SK-N-MC (cell line): ENCODE results near the gene EID2B.

Source experiments
- DNase-seq: peaks from one replicate; pipeline ENCODE4 v3.0.0-alpha.2; 2011; ENCODE audit warnings: low read depth, low spot score
- H3K27ac ChIP-seq: fragments of 200-600 bp; sonication (generic); 2 replicates; pipeline ENCODE4 v1.5.1; 2016; ENCODE audit warnings: mixed run types
- H3K36me3 ChIP-seq: fragments of 200-600 bp; sonication (generic); 2 replicates; pipeline ENCODE4 v1.6.1; 2017; ENCODE audit warnings: antibody characterized with exemption, low read length, mixed read lengths; ENCODE audit not compliant: insufficient read depth
- H3K4me3 ChIP-seq: fragments of 200-600 bp; sonication (generic); 2 replicates; pipeline ENCODE4 v1.5.1; 2016
- H3K9ac ChIP-seq: fragments of 200-600 bp; sonication (generic); 2 replicates; pipeline ENCODE4 v1.8.0; 2017; ENCODE audit warnings: mixed run types, mixed read lengths; ENCODE audit not compliant: insufficient read length
- H3K9me3 ChIP-seq: fragments of 200-600 bp; sonication (generic); 2 replicates; pipeline ENCODE4 v1.6.1; 2017; ENCODE audit warnings: low read depth, mild to moderate bottlenecking, antibody characterized with exemption, low read length, moderate library complexity, mixed read lengths
- EZH2 ChIP-seq: fragments of 200-600 bp; sonication (generic); IDR thresholded peaks from one replicate; pipeline ENCODE4 v1.6.1; 2017; ENCODE audit warnings: antibody characterized with exemption
- FOXP2 ChIP-seq: optimal IDR thresholded peaks from 2 replicates; pipeline ENCODE3; 2011; ENCODE audit warnings: mild to moderate bottlenecking, moderate library complexity; ENCODE audit not compliant: insufficient read depth; ENCODE audit errors: extremely low read length, control extremely low read depth
- POLR2AphosphoS5 ChIP-seq: IDR thresholded peaks from 2 replicates; pipeline ENCODE4 v1.6.1; 2012; ENCODE audit warnings: mild to moderate bottlenecking, low read depth, low read length, borderline replicate concordance

The EID2B gene

GRCh38 chr19:39554701-39555311, 22.2 kb upstream of the EID2B start:
- Histone ChIP-seq H3K27ac (no peak overlapping the region), H3K4me3 (no peak overlapping the region), H3K36me3 (no peaks in the 10 kb centered on the region), H3K9me3 (no peaks in the 10 kb centered on the region), H3K9ac (no peak overlapping the region)
- no peak for DNase-seq
- TF ChIP-seq POLR2AphosphoS5 (no peak), FOXP2 (no peak), EZH2 (no peak)

DNA sequence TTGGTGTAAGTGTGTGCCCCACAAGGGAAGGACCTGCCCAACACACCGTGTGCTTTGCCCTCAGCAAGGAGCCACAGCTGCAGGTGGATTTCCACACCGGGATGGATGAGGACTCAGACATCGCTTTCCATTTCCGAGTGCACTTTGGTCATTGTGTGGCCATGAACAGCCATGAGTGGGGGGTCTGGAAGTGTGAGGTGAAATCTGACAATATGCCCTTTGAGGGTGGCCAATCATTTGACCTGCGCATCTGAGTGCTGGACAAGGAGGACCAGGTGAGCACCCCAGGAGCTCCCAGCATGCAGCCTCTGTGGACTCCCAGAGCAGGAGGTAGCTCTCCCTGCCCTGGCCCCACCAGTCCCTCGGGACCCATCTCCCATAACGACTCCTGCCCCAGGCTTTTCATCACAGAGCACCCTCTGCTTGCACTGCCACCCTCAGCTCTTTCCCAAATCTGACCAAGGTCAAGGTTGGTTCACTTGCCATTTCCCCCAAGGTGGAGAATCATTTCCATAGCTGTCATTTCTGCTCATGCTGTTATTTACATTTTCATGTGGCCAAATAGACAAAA, 20.5 kb upstream of the EID2B start:
- H3K4me3 ChIP-seq = no peak overlapping the region
- no peak for DNase-seq
- H3K9me3 ChIP-seq = no peaks in the 10 kb centered on the region
- H3K9ac ChIP-seq = no peak overlapping the region
- TF ChIP-seq FOXP2 (no peak), POLR2AphosphoS5 (no peak), EZH2 (no peak)
- no peaks in the 10 kb centered on the region for H3K36me3 ChIP-seq
- no peak overlapping the region for H3K27ac ChIP-seq

GRCh38 chr19:39550197-39550596, 17.5 kb upstream of the EID2B start:
- H3K9ac ChIP-seq = no peak overlapping the region

GRCh38 chr19:39546599-39546998, 13.9 kb upstream of the EID2B start:
- H3K9me3 ChIP-seq = no peaks in the 10 kb centered on the region
- DNase-seq = no peak
- H3K9ac ChIP-seq = no peak overlapping the region

More at GRCh38 chr19:39550197-39550596, 17.5 kb upstream of the EID2B start:
- no peak for DNase-seq
- no peak for TF ChIP-seq EZH2
- TF ChIP-seq FOXP2 = no peak
- no peak for TF ChIP-seq POLR2AphosphoS5
- no peak overlapping the region for H3K27ac ChIP-seq
- no peaks in the 10 kb centered on the region for H3K9me3 ChIP-seq
- no peaks in the 10 kb centered on the region for H3K36me3 ChIP-seq
- H3K4me3 ChIP-seq = no peak overlapping the region

GRCh38 chr19:39544911-39545310, 12.3 kb upstream of the EID2B start:
- no peak overlapping the region for H3K9ac ChIP-seq
- no peak for TF ChIP-seq EZH2
- no peak for TF ChIP-seq FOXP2
- no peak for TF ChIP-seq POLR2AphosphoS5
- no peaks in the 10 kb centered on the region for H3K9me3 ChIP-seq
- no peak for DNase-seq
- no peaks in the 10 kb centered on the region for H3K36me3 ChIP-seq
- no peak overlapping the region for H3K27ac ChIP-seq
- no peak overlapping the region for H3K4me3 ChIP-seq

More at GRCh38 chr19:39546599-39546998, 13.9 kb upstream of the EID2B start:
- TF ChIP-seq POLR2AphosphoS5 = no peak
- no peak for TF ChIP-seq FOXP2
- no peak for TF ChIP-seq EZH2
- Histone ChIP-seq H3K36me3 (no peaks in the 10 kb centered on the region), H3K4me3 (no peak overlapping the region), H3K27ac (no peak overlapping the region)

- Histone ChIP-seq H3K27ac (no peak overlapping the region), H3K36me3 (no peaks in the 10 kb centered on the region), H3K9me3 (no peaks in the 10 kb centered on the region), H3K4me3 (no peak overlapping the region), H3K9ac (no peak overlapping the region)
- DNase-seq = no peak
- TF ChIP-seq FOXP2 (no peak), EZH2 (no peak), POLR2AphosphoS5 (no peak)
Observed at GRCh38 chr19:39544226-39544903, 11.7 kb upstream of the EID2B start.

DNA sequence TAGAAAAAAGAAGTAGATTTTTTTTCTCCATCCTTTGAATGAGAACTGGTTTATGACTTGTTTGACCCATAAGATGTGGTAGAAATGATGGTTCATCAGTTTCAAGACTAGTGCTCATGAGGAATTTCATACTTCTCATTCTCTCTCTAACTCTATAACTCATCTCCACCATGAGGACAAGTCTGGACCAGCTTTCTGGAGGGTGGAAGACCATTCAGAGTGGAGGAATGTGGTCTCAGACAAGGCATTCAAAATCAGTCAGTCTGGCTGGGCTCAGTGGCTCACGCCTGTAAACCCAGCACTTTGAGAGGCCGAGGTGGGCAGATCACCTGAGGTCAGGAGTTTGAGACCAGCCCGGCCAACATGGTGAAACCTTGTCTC, 10.8 kb upstream of the EID2B start:
- no peaks in the 10 kb centered on the region for H3K36me3 ChIP-seq
- H3K9ac ChIP-seq = no peak overlapping the region
- no peak overlapping the region for H3K4me3 ChIP-seq
- no peak overlapping the region for H3K27ac ChIP-seq
- TF ChIP-seq POLR2AphosphoS5 (no peak), EZH2 (no peak), FOXP2 (no peak)
- H3K9me3 ChIP-seq = no peaks in the 10 kb centered on the region
- no peak for DNase-seq

DNA sequence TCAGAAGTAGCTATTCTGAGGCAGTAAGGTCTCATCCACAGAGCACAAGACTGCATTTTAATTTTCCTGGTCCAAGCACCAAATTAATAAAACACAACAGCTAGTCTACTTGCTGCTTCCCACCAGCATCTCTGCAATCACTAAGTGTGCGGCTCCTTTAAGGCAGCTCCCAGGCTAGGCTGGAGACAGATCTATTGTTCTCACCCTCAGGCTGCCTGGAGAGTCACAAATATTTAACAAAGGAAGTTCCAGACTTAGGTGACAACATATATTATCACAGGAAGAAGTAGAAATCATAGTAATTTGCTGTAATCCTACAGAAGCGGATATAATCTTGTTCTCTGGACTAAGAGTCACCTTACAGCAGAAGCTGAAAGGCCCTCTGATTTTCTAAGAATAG, 9.6 kb upstream of the EID2B start:
- no peak for DNase-seq
- Histone ChIP-seq H3K36me3 (no peaks in the 10 kb centered on the region), H3K4me3 (no peak overlapping the region), H3K9me3 (no peaks in the 10 kb centered on the region), H3K9ac (no peak overlapping the region), H3K27ac (no peak overlapping the region)
- TF ChIP-seq EZH2 (no peak), FOXP2 (no peak)
